Astrocyte (in vitro differentiated cells and primary cell): ENCODE measurements around the gene CEACAM21. TPM values are rescaled to one million over a fixed set of nuclear protein-coding genes. Genes with fewer than 3 reads are reported as not detected.

Experiments
- DNase-seq: peaks from one replicate; pipeline ENCODE4 v3.0.0-alpha.2; 2010; ENCODE audit warnings: low read depth
- FAIRE-seq: peaks from 2 replicates; lab custom pipeline; 2011; peaks lifted over from hg19 to GRCh38; lab: Jason Lieb, UNC
- H2AFZ ChIP-seq: 2 replicates; pipeline ENCODE4 v1.6.0; 2012; ENCODE audit warnings: low read depth, low read length, inconsistent platforms
- H3K27ac ChIP-seq: 2 replicates; pipeline ENCODE4 v1.5.1; 2011; ENCODE audit warnings: low read depth, low read length, inconsistent platforms
- H3K27me3 ChIP-seq: 2 replicates; pipeline ENCODE4 v1.6.0; 2011; ENCODE audit warnings: low read length, inconsistent platforms; ENCODE audit not compliant: insufficient read depth
- H3K36me3 ChIP-seq: 2 replicates; pipeline ENCODE4 v1.5.1; 2011; ENCODE audit warnings: low read length, inconsistent platforms; ENCODE audit not compliant: insufficient read depth
- H3K4me1 ChIP-seq: 2 replicates; pipeline ENCODE4 v1.5.1; 2011; ENCODE audit warnings: low read length, inconsistent platforms; ENCODE audit not compliant: insufficient read depth
- H3K4me2 ChIP-seq: 2 replicates; pipeline ENCODE4 v1.6.0; 2012; ENCODE audit warnings: low read length, inconsistent platforms
- H3K4me3 ChIP-seq: 2 replicates; pipeline ENCODE4 v1.5.1; 2011; ENCODE audit warnings: low read depth, mild to moderate bottlenecking, low read length, inconsistent platforms; ENCODE audit not compliant: insufficient read depth
- H3K79me2 ChIP-seq: 2 replicates; pipeline ENCODE4 v1.6.0; 2012; ENCODE audit warnings: mild to moderate bottlenecking, low read length, inconsistent platforms; ENCODE audit not compliant: insufficient read depth
- H3K9ac ChIP-seq: 2 replicates; pipeline ENCODE4 v1.6.0; 2012; ENCODE audit warnings: mild to moderate bottlenecking, low read length, inconsistent platforms
- H3K9me3 ChIP-seq: 2 replicates; pipeline ENCODE4 v1.5.1; 2012; ENCODE audit warnings: low read depth, mild to moderate bottlenecking, low read length, inconsistent platforms; ENCODE audit not compliant: insufficient read depth
- H4K20me1 ChIP-seq: 2 replicates; pipeline ENCODE4 v1.6.0; 2012; ENCODE audit warnings: low read length, inconsistent platforms; ENCODE audit not compliant: insufficient read depth
- H3K27ac Mint-ChIP-seq: one replicate; pipeline ENCODE4 v1.8.0; 2021; ENCODE audit warnings: mild to moderate bottlenecking, mixed read lengths; ENCODE audit not compliant: unreplicated experiment
- H3K27me3 Mint-ChIP-seq: one replicate; pipeline ENCODE4 v1.8.0; 2021; ENCODE audit warnings: low read depth, mixed read lengths; ENCODE audit not compliant: unreplicated experiment
- H3K36me3 Mint-ChIP-seq: one replicate; pipeline ENCODE4 v1.8.0; 2021; ENCODE audit warnings: low read depth, mixed read lengths; ENCODE audit not compliant: unreplicated experiment
- H3K4me1 Mint-ChIP-seq: one replicate; pipeline ENCODE4 v1.8.0; 2021; ENCODE audit warnings: low read depth, mixed read lengths; ENCODE audit not compliant: unreplicated experiment
- H3K4me3 Mint-ChIP-seq: one replicate; pipeline ENCODE4 v1.8.0; 2021; ENCODE audit warnings: mild to moderate bottlenecking, moderate library complexity, mixed read lengths; ENCODE audit not compliant: unreplicated experiment
- H3K9me3 Mint-ChIP-seq: one replicate; pipeline ENCODE4 v1.8.0; 2021; ENCODE audit warnings: mild to moderate bottlenecking, mixed read lengths; ENCODE audit not compliant: unreplicated experiment
- EZH2 ChIP-seq: IDR thresholded peaks from 2 replicates; pipeline ENCODE4 v1.6.1; 2012; ENCODE audit warnings: mild to moderate bottlenecking, low read length, inconsistent platforms; ENCODE audit not compliant: insufficient read depth
- total RNA-seq: library from RNA; stranded (reverse); gene quantifications from 2 replicates; pipeline ENCODE4 v1.2.1, GENCODE V29; 2021
- TF ChIP-seq, protein P1 (sequence below): IDR thresholded peaks from 2 replicates; pipeline ENCODE4 v1.5.1; 2011; ENCODE audit warnings: low read depth, mild to moderate bottlenecking, inconsistent platforms, low read length, moderate library complexity; ENCODE audit not compliant: insufficient read depth

CEACAM21 gene
- total RNA-seq, 1 donor from 2014 or later, result 2.4 TPM

DNA sequence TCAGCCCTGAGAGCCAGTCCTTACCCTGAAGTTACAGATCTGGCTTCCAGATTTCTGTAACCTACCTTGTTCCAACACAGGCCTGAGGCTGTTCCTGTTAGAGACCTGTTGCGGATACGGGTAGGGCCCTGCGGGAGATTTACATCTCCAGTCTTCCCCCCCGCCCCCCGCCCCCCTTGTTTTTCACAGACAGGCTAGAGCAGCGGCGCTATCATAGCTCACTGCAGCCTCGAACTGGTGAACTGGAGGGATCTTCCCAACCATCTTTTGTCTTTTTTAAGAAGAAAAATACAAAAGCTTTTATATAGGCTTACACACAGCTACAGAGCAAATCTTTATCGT is 10.6 kb upstream of the CEACAM21 start:
- Mint-ChIP-seq H3K4me3 (no peak overlapping the region), H3K9me3 (peaks cover 3% of the 10 kb centered on the region), H3K27me3 (peaks cover 41% of the 10 kb centered on the region), H3K36me3 (no peaks in the 10 kb centered on the region), H3K4me1 (no peaks in the 10 kb centered on the region), H3K27ac (no peak overlapping the region)
- Histone ChIP-seq H3K27me3 (peaks cover 23% of the 10 kb centered on the region), H3K4me2 (no peak overlapping the region), H3K79me2 (no peaks in the 10 kb centered on the region), H3K4me3 (no peak overlapping the region), H3K36me3 (no peaks in the 10 kb centered on the region), H3K9ac (no peak overlapping the region), H3K4me1 (no peaks in the 10 kb centered on the region), H2AFZ (no peak overlapping the region), H3K9me3 (no peaks in the 10 kb centered on the region), H4K20me1 (no peaks in the 10 kb centered on the region), H3K27ac (no peak overlapping the region)
- DNase-seq, result no peak
- TF ChIP-seq, protein P1, sequence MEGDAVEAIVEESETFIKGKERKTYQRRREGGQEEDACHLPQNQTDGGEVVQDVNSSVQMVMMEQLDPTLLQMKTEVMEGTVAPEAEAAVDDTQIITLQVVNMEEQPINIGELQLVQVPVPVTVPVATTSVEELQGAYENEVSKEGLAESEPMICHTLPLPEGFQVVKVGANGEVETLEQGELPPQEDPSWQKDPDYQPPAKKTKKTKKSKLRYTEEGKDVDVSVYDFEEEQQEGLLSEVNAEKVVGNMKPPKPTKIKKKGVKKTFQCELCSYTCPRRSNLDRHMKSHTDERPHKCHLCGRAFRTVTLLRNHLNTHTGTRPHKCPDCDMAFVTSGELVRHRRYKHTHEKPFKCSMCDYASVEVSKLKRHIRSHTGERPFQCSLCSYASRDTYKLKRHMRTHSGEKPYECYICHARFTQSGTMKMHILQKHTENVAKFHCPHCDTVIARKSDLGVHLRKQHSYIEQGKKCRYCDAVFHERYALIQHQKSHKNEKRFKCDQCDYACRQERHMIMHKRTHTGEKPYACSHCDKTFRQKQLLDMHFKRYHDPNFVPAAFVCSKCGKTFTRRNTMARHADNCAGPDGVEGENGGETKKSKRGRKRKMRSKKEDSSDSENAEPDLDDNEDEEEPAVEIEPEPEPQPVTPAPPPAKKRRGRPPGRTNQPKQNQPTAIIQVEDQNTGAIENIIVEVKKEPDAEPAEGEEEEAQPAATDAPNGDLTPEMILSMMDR, result no peak
- TF ChIP-seq EZH2, result no peak
- FAIRE-seq, result no peak

DNA sequence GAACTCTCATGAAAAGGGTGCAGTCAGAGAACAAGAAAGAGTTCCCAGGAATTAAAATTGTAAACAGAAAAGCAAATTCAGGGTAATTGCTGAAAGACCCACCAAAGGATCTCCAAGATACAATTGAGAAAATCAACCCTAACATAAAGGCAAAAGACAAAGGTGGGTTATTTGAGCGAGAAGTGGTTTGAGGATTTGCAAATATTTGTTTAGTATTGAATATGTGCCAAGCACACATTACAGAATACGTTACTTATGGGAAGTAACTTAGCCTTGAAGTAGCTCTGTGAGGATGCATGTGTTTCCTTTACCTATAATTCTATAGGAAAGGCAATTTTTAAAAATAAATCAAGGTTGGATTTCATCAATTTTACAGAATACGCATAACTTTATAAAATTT is 10.0 kb upstream of the CEACAM21 start:
- Mint-ChIP-seq H3K4me1 (no peaks in the 10 kb centered on the region), H3K4me3 (no peak overlapping the region), H3K9me3 (peaks cover 3% of the 10 kb centered on the region), H3K27me3 (peaks cover 47% of the 10 kb centered on the region), H3K27ac (no peak overlapping the region), H3K36me3 (no peaks in the 10 kb centered on the region)
- no peaks in the 10 kb centered on the region for H3K36me3 ChIP-seq
- H3K4me3 ChIP-seq, result no peak overlapping the region
- no peaks in the 10 kb centered on the region for H3K4me1 ChIP-seq
- no peaks in the 10 kb centered on the region for H3K9me3 ChIP-seq
- H3K27me3 ChIP-seq, result peaks cover 23% of the 10 kb centered on the region
- DNase-seq (no peak), FAIRE-seq (no peak)
- no peaks in the 10 kb centered on the region for H4K20me1 ChIP-seq
- no peak overlapping the region for H3K9ac ChIP-seq
- TF ChIP-seq, protein P1, result no peak
- no peak for TF ChIP-seq EZH2
- no peak overlapping the region for H3K27ac ChIP-seq
- H2AFZ ChIP-seq, result no peak overlapping the region
- no peak overlapping the region for H3K4me2 ChIP-seq
- H3K79me2 ChIP-seq, result no peaks in the 10 kb centered on the region

DNA sequence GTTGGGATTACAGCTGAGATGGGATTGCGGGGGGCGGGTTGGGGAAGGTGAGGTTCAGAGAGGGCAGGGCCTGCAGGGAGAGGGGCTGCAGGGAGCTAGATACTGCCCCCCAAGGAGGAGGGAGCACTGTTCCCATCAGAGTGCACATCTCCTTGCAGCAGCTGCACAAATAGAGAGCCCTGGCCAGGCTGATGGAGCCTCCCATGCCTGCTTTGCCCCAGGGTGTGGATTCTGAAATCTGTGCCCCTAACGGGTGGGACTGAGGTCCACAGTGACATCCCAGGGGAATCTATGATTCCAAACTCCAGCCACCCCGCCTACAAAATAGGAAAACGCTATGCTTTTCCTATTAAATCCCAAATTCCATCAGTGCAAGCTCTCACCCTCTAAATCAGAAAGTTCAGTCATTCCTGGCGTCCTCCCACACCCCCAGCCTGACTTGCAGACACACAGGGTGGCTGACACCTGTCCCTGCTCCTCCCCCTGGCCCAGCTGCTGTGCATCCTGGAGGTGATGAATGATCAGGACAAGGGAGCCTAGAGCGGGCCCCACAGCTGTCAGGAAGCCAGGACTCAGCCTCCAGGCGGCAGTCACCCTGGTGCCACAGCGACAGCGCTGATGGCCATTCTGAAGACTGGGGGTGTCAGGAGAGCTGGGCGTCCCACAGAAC is 6.3 kb upstream of the CEACAM21 start:
- Mint-ChIP-seq H3K4me1 (no peaks in the 10 kb centered on the region), H3K9me3 (peaks cover 4% of the 10 kb centered on the region), H3K36me3 (no peaks in the 10 kb centered on the region), H3K4me3 (no peak overlapping the region), H3K27me3 (peaks cover 65% of the 10 kb centered on the region), H3K27ac (no peak overlapping the region)
- Histone ChIP-seq H3K79me2 (no peaks in the 10 kb centered on the region), H3K27me3 (peaks cover 12% of the 10 kb centered on the region), H3K36me3 (no peaks in the 10 kb centered on the region), H3K9me3 (no peaks in the 10 kb centered on the region), H3K9ac (no peak overlapping the region), H2AFZ (no peak overlapping the region), H3K27ac (no peak overlapping the region), H3K4me3 (no peak overlapping the region), H3K4me1 (no peaks in the 10 kb centered on the region), H4K20me1 (no peaks in the 10 kb centered on the region), H3K4me2 (no peak overlapping the region)
- FAIRE-seq (no peak), DNase-seq (no peak)
- no peak for TF ChIP-seq EZH2
- TF ChIP-seq, protein P1, result no peak
